Measurements from ENCODE around the gene ADD1. TPM values are rescaled to one million over a fixed set of nuclear protein-coding genes. Genes with fewer than 3 reads are reported as not detected.

Gene ADD1
- polyA plus RNA-seq, 1 donor (not counting 4 experiments of a cell fraction or from before 2014, with no cell fraction given) = 109 TPM

DNA sequence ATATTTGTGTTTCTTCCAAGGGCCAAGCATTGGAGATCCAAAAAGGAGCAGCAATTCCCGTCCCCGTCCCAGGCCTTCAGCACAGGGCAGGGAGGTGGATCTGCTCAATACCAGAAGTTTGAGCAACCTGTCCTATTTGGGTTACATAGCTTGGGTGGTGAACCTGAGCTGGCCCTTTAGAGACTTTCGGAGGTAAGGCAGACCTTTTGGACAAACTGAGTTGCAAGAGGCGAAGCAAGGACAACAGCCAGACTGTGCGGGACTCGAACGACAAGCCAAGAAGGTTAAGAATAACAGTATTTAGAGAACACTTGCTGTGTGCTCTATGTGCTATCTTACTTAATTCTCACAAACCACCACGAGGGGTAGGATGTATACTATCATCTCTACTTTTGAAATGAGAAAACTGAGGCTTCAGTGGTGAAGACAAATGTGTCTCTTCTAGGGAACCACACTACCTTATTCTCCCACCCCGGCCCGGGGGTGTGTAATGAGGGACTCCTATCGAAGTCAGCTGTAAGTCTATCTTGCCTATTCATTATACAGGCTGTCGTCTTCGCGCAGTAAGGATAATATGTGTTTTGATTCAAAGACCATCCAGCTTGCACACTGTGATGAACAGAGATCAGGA lies 118.3 kb downstream of the ADD1 start:
- peak overlapping the region; percentile 88 for H3K4me2 ChIP-seq (ENCODE audit: control insufficient read depth, extremely low read depth, insufficient read depth, low read depth, low read length)
- no peaks in the 10 kb centered on the region for H3K27me3 ChIP-seq (ENCODE audit: control insufficient read depth, extremely low read depth, insufficient read depth, low read length)
- H3K9me3 ChIP-seq (ENCODE audit: control insufficient read depth, low read depth, low read length) = no peaks in the 10 kb centered on the region
- peaks cover 14% of the 10 kb centered on the region for H3K4me1 ChIP-seq (ENCODE audit: control insufficient read depth, extremely low read depth, insufficient read depth, low read length)
- peaks cover 21% of the 10 kb centered on the region for H4K20me1 ChIP-seq (ENCODE audit: control insufficient read depth, extremely low read depth, insufficient read depth, low read length)
- no peak for FAIRE-seq
- peak overlapping the region; percentile 82 to 96 (median 95) for H3K4me3 ChIP-seq (ENCODE audit: control insufficient read depth in 2 of 3, extremely low read depth in 1 of 3, insufficient read depth in 2 of 3, low read depth in 1 of 3, low read length in 3 of 3)
- H3K9me1 ChIP-seq (ENCODE audit: control insufficient read depth, extremely low read depth, insufficient read depth, low read length) = no peaks in the 10 kb centered on the region
- TF ChIP-seq EZH2 (IDR thresholded peaks at IDR 0.05; ENCODE audit: low read length) = no peak
- TF ChIP-seq, protein P1, sequence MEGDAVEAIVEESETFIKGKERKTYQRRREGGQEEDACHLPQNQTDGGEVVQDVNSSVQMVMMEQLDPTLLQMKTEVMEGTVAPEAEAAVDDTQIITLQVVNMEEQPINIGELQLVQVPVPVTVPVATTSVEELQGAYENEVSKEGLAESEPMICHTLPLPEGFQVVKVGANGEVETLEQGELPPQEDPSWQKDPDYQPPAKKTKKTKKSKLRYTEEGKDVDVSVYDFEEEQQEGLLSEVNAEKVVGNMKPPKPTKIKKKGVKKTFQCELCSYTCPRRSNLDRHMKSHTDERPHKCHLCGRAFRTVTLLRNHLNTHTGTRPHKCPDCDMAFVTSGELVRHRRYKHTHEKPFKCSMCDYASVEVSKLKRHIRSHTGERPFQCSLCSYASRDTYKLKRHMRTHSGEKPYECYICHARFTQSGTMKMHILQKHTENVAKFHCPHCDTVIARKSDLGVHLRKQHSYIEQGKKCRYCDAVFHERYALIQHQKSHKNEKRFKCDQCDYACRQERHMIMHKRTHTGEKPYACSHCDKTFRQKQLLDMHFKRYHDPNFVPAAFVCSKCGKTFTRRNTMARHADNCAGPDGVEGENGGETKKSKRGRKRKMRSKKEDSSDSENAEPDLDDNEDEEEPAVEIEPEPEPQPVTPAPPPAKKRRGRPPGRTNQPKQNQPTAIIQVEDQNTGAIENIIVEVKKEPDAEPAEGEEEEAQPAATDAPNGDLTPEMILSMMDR (optimal IDR thresholded peaks at IDR 0.05 in 1 of 3, IDR thresholded peaks at IDR 0.05 in 1 of 3, conservative IDR thresholded peaks at IDR 0.05 in 1 of 3; ENCODE audit: extremely low read depth in 1 of 3, insufficient read depth in 2 of 3, low read length in 3 of 3) = peak in 1 of 3 experiments; percentile 24
- no peak overlapping the region for H2AFZ ChIP-seq (ENCODE audit: control insufficient read depth, low read length)
- peak overlapping the region; percentile 94 for H3K27ac ChIP-seq (ENCODE audit: control insufficient read depth, insufficient read depth, low read length)
- DNase-seq (ENCODE audit: low read depth, low spot score) = no peak
- H3K9ac ChIP-seq (ENCODE audit: control insufficient read depth, extremely low read depth, insufficient read depth, low read length) = peak overlapping the region; percentile 99
- dilution Hi-C loops (cut with MboI; ENCODE audit: extremely low pct_ligation_motif_present, low sequenced_read_pairs) = no loop called here
- H3K36me3 ChIP-seq (ENCODE audit: control insufficient read depth in 2 of 2, extremely low read depth in 1 of 2, insufficient read depth in 2 of 2, low read length in 2 of 2) = peaks cover 7 to 29% of the 10 kb centered on the region in 2 experiments
- H3K79me2 ChIP-seq (ENCODE audit: control insufficient read depth, insufficient read depth, low read length) = peaks cover 58% of the 10 kb centered on the region

DNA sequence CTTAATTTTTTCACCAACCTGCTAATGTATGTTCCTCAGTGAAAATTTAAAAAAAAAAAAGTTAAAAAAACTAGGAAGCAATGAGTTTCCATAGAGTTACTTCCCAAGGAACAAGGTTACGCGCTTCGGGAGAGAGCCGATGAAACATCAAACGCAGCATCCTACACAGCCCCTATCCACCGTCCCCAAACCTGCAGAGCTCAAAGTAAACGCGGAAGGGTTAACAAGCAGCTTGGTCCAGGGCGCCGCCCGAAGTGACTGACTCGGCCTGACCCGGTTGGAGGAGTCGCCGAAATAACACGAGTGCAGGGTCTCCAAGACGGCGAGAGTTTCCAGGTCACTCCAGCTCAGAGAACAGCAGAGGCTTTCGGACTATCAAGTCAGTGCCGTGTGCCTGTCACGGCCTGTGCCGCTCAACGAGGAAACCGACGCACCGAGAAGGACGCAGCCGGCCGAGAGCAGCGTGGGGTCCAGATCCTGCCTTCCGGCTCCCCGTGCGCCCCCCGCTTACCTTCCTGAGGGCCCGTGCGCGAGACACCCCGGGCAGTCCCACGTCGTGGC lies 119.0 kb downstream of the ADD1 start:
- TF ChIP-seq EZH2 (IDR thresholded peaks at IDR 0.05; ENCODE audit: low read length) = no peak
- TF ChIP-seq, protein P1 (optimal IDR thresholded peaks at IDR 0.05 in 1 of 3, IDR thresholded peaks at IDR 0.05 in 1 of 3, conservative IDR thresholded peaks at IDR 0.05 in 1 of 3; ENCODE audit: extremely low read depth in 1 of 3, insufficient read depth in 2 of 3, low read length in 3 of 3) = no peak
- peaks cover 14% of the 10 kb centered on the region for H3K4me1 ChIP-seq (ENCODE audit: control insufficient read depth, extremely low read depth, insufficient read depth, low read length)
- H3K27me3 ChIP-seq (ENCODE audit: control insufficient read depth, extremely low read depth, insufficient read depth, low read length) = no peaks in the 10 kb centered on the region
- dilution Hi-C loops (cut with MboI; ENCODE audit: extremely low pct_ligation_motif_present, low sequenced_read_pairs) = no loop called here
- peak overlapping the region; percentile 88 for H3K4me2 ChIP-seq (ENCODE audit: control insufficient read depth, extremely low read depth, insufficient read depth, low read depth, low read length)
- H3K4me3 ChIP-seq (ENCODE audit: control insufficient read depth in 2 of 3, extremely low read depth in 1 of 3, insufficient read depth in 2 of 3, low read depth in 1 of 3, low read length in 3 of 3) = peak overlapping the region; percentile 82 to 96 (median 95)
- H3K79me2 ChIP-seq (ENCODE audit: control insufficient read depth, insufficient read depth, low read length) = peaks cover 52% of the 10 kb centered on the region
- H3K9me1 ChIP-seq (ENCODE audit: control insufficient read depth, extremely low read depth, insufficient read depth, low read length) = no peaks in the 10 kb centered on the region
- peak; percentile 5 for FAIRE-seq
- no peaks in the 10 kb centered on the region for H3K9me3 ChIP-seq (ENCODE audit: control insufficient read depth, low read depth, low read length)
- peaks cover 2 to 23% of the 10 kb centered on the region in 2 experiments for H3K36me3 ChIP-seq (ENCODE audit: control insufficient read depth in 2 of 2, extremely low read depth in 1 of 2, insufficient read depth in 2 of 2, low read length in 2 of 2)
- H3K9ac ChIP-seq (ENCODE audit: control insufficient read depth, extremely low read depth, insufficient read depth, low read length) = peak overlapping the region; percentile 99
- peak overlapping the region; percentile 94 for H3K27ac ChIP-seq (ENCODE audit: control insufficient read depth, insufficient read depth, low read length)
- peaks cover 17% of the 10 kb centered on the region for H4K20me1 ChIP-seq (ENCODE audit: control insufficient read depth, extremely low read depth, insufficient read depth, low read length)
- no peak for DNase-seq (ENCODE audit: low read depth, low spot score)
- peak overlapping the region; percentile 83 for H2AFZ ChIP-seq (ENCODE audit: control insufficient read depth, low read length)
